HG03025 (cell line): ENCODE measurements around the gene TEX36.
"Not testable (repeated sequence)": the region's sequence is repeated elsewhere in the genome, so short reads cannot be mapped to it uniquely, and the experiment has no call there.

Source experiments
- ATAC-seq: cut with Tn5 transposase; IDR thresholded peaks from one replicate; pipeline ENCODE4 v1.9.1; 2021; ENCODE audit warnings: mild to moderate bottlenecking, moderate library complexity; ENCODE audit not compliant: unreplicated experiment, low FRiP score

The TEX36 gene

GRCh38 chr10:125692601-125693523, 9.9 kb upstream of the TEX36 start:
- ATAC-seq, result no peak

GRCh38 chr10:125692196-125692595, 9.2 kb upstream of the TEX36 start:
- ATAC-seq, result no peak

DNA sequence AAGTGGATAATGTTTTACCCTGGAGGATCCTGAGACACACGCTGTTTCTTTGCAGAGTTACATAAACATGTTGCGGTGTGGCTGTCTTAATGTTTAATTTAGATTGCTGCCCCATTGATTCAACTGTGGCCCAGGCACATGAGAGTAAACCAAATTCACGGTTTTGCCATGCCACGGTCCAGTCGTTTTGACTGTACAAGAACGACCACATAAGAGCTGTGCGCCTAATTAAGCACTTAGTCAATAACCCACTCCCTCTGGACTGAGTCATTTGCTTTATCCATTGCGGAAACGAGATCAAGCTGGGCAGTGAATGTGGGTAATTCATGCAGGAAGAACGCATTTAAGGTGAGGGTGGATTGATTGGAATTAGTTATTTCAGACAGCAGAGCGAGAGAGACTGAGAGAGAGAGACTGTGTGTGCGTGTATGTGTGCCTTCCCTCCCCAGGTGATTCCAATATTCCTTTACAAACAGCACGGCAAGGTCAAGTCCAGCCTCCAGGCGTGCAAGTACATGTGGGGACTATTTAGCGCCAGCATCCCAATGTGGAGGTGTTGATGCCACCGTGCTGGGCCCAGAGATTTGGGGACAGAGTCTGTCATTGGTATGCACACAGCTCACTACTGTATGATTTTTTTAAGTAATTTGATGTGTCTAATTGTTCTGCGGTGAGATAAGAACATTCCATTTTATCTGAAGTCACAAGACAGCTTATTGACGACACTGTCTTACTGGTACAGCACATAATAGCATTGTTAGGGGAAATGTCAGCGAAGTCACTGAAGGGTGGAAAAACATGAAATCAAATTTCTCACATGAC, 8.4 kb upstream of the TEX36 start:
- no peak for ATAC-seq

GRCh38 chr10:125689955-125690569, 7.1 kb upstream of the TEX36 start:
- no peak for ATAC-seq

GRCh38 chr10:125687507-125688185, 4.7 kb upstream of the TEX36 start:
- no peak for ATAC-seq

DNA sequence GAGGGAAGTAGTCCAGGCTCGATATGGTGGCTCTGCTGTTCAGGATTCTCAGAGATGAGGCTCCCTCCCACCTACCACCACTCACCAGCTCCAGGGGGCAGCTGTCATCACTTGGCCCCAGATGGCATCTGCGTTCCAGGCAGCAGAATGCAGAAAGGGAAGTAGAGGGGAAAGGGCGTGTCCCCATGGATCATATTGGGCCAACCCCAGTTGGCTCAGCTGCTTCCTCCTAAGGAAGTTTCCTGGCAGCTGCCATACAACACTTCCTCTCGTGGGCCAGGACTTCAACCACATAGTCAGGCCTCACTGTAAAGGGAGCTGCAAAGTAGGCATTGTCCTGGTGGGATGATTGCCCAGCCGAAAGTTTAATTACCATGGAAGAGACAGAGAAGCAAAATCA, 1.6 kb upstream of the TEX36 start:
- ATAC-seq, result no peak

DNA sequence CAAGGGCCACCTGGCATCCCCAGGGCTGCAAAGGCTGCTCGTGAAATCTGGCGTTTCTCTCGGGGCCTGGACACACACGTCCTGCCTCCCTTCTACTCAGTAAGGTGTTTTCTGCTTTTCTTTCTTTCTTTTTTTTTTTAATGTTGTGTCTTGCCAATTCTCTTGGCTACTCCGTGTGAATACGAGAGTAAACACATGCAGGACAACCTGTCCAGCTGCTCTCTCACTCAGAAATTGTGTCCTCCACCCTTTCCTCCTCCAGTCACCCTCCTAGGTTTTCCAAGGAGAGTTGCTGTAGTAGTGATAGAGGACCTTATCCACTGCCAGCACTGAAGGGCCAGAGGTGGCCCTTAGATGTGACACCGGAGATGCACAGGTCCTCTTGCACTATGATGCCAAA, 858 bp upstream of the TEX36 start:
- ATAC-seq, result no peak

GRCh38 chr10:125679436-125679835, 3.5 kb downstream of the TEX36 start:
- no peak for ATAC-seq

DNA sequence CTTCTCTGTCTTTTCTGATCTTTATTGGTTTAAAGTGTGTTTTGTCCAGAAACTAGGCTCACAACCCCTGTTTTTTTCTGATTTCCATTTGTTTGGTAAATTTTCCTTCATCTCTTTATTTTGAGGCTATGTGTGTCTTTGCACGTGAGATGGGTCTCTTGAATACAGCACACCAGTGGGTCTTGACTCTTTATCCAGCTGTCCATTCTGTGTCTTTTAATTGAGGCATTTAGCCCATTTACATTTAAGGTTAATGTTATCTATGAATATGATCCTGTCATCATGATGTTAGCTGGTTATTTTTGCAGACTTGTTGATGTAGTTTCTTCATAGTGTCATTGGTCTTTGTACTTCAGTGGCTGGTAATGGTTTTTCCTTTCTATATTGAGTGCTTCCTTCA, 10.1 kb downstream of the TEX36 start:
- ATAC-seq, result no peak

- no peak for ATAC-seq
Measured at GRCh38 chr10:125662584-125662983, 20.4 kb downstream of the TEX36 start.

DNA sequence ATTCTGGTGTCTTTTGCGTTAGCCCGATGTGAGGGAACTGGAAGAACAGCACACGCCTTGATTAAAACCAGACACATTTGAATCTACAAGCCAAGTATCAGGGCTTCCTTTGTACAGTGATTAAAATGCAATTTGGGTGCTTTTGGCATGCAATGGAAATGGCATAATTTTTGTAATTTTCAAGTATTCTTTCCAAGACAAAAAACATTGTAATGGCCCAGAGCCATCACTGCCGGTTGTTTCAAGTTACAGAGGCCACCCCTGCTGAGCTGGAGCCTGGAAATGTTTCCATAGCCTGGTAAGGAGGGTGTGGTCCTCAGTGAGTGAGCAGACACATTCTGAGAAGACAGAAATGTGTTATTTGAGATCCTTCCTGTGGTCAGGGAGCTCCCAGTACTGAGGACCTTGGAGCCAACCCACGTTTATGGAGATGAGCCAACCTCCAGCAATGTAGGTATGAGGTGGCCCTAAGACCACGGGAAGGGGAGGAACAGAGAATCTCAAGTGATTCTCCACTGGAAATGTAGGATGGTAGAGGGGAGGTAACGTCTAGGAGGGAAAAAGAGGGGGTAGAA, 20.9 kb downstream of the TEX36 start:
- ATAC-seq, result no peak

DNA sequence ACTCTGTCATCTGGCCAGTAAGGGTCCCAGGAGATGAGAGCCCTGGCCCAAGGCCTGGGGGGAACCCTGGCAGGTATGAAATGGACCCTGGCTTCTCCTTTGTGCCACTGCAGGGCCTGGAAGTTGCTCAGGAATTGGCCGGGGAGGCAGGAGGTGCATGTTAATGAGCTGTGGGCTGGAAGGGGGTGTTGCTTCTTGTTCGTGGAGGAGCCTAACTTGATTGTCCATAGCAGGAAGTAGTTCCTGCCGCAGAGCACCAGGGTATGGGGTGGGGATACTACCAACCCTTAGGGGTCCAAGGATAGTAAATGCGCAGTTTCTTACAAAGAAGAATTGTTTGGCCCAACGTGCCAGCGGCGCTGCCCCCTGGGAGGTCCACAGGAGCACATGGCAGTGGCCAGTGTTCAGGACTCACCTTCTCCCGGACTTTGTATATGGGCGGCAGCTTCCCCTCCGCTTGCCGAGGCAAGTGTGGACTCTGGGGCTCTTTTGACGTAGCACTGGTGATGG, 21.5 kb downstream of the TEX36 start:
- no peak for ATAC-seq

DNA sequence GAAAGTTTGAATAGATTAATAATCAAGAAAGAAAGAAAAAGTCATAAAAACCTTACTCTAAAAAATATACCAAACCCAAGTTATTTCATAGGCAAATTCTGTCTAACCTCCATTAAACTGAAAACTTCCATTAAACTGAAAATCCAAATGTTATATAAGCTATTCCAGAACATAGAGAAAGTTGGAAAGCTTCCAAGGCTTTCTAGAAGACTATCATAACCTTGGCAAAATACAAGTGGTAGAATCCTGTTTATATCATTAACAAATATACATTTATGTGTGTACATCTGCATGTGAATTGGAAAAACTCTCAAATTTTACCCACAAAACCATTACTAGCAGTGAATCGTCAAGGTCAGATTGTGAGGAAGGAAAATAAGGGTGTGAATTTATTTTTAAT, 23.9 kb downstream of the TEX36 start:
- ATAC-seq, result no peak

DNA sequence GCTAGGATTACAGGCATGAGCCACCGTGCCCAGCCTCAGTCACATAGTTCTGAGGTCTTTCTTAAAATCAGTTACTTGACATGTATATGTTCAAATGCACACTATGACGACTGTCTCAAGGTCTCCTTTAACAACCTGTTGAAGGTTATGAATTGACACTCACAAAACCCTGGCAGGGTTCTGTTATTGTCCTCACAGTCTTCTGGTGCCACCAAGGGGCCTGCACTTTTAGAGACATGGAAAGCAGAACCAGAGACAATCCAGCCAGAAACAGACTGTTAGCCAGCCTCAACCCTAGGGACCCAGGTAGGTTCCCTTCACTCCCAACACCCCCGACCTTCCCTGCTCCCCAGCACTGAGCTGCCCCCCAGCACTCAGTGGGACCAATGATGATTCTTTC, 26.4 kb downstream of the TEX36 start:
- ATAC-seq, result no peak

GRCh38 chr10:125653113-125653512, 29.9 kb downstream of the TEX36 start:
- ATAC-seq, result not testable (repeated sequence)

DNA sequence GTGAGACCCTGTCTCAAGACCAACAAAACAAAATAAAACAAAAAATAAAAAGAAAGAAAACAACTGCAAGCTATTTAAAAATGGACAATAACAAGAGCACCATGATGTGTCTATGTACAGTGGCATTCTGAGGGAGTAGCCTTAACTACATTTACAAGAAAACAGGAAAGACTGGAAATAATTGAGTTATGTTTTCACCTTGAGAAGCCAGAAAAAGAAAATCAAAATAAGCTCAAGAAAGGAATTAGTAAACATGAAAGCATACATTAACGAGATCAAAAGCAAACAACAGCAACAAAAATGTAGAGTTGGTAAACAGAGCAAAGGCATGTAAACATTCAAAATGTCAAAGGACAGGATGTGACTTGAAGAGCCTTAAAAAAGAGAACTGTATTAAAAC, 36.7 kb downstream of the TEX36 start:
- ATAC-seq, result no peak

GRCh38 chr10:125641398-125641797, 41.6 kb downstream of the TEX36 start:
- no peak for ATAC-seq

GRCh38 chr10:125640653-125641052, 42.3 kb downstream of the TEX36 start:
- no peak for ATAC-seq

GRCh38 chr10:125639846-125640245, 43.1 kb downstream of the TEX36 start:
- no peak for ATAC-seq

- ATAC-seq, result no peak
Measured at GRCh38 chr10:125638555-125638954, 44.4 kb downstream of the TEX36 start.
